A673 (cell line): ENCODE results near the gene INSYN1. TPM values are rescaled to one million over a fixed set of nuclear protein-coding genes. Genes with fewer than 3 reads are reported as not detected.

Experiments
- BruUV-seq: library from RNA; stranded (reverse); fragments of 400-500 nt; replicated peaks from 2 replicates; lab custom pipeline; 2021; lab: Mats Ljungman, UMichigan
- CTCF ChIA-PET: fragments of 300-600 bp; sonication (Branson Sonifier 250); formaldehyde crosslinking; loops from one replicate; lab custom pipeline; 2022; ENCODE audit warnings: antibody characterized with exemption; lab: Charles Lee
- POLR2A ChIA-PET: fragments of 300-600 bp; sonication (Branson Sonifier 250); formaldehyde crosslinking; loops from one replicate; lab custom pipeline; 2022; ENCODE audit warnings: antibody characterized with exemption; ENCODE audit not compliant: low non-redundant PET; lab: Charles Lee
- DNase-seq: peaks from one replicate; pipeline ENCODE4 v3.0.0-alpha.2; 2015; ENCODE audit warnings: low spot score
- H3K27ac ChIP-seq: fragments of 200-600 bp; sonication (generic); 2 replicates; pipeline ENCODE4 v1.5.1; 2016; ENCODE audit warnings: mixed run types, low read depth, mild to moderate bottlenecking, mixed read lengths, antibody characterized with exemption, low read length; ENCODE audit not compliant: poor library complexity, severe bottlenecking
- H3K27me3 ChIP-seq: fragments of 200-600 bp; sonication (generic); replicated peaks from 2 replicates; pipeline ENCODE4 v1.6.1; 2017; ENCODE audit warnings: mixed run types, low read depth, mild to moderate bottlenecking, mixed read lengths, antibody characterized with exemption, low read length; ENCODE audit not compliant: insufficient read depth, poor library complexity
- H3K36me3 ChIP-seq: fragments of 200-600 bp; sonication (generic); 2 replicates; pipeline ENCODE4 v1.6.1; 2016; ENCODE audit warnings: mixed run types, mild to moderate bottlenecking, mixed read lengths, antibody characterized with exemption, low read length; ENCODE audit not compliant: insufficient read depth, poor library complexity, severe bottlenecking
- H3K4me1 ChIP-seq: fragments of 200-600 bp; sonication (generic); 2 replicates; pipeline ENCODE4 v1.6.1; 2017; ENCODE audit warnings: mixed run types, mild to moderate bottlenecking, mixed read lengths, antibody characterized with exemption, low read length; ENCODE audit not compliant: insufficient read depth, poor library complexity, severe bottlenecking
- H3K4me3 ChIP-seq: fragments of 200-600 bp; sonication (generic); 2 replicates; pipeline ENCODE4 v1.5.1; 2016; ENCODE audit warnings: low read depth, mixed run types, mild to moderate bottlenecking, mixed read lengths, low read length; ENCODE audit not compliant: poor library complexity, severe bottlenecking
- H3K9me3 ChIP-seq: fragments of 200-600 bp; sonication (generic); 2 replicates; pipeline ENCODE4 v1.6.1; 2016; ENCODE audit warnings: mixed run types, low read depth, mild to moderate bottlenecking, mixed read lengths, antibody characterized with exemption, low read length; ENCODE audit not compliant: poor library complexity, severe bottlenecking
- EZH2 ChIP-seq: fragments of 200-600 bp; sonication (generic); IDR thresholded peaks from 2 replicates; pipeline ENCODE4 v1.6.1; 2017; ENCODE audit warnings: borderline replicate concordance, low read depth, mild to moderate bottlenecking, mixed read lengths, antibody characterized with exemption, low read length; ENCODE audit not compliant: poor library complexity, severe bottlenecking
- intact Hi-C: fragments of 100-400 bp; cut with micrococcal nuclease; formaldehyde crosslinking; loops from one replicate; pipeline ENCODE4 v1.10.0; 2022; ENCODE audit not compliant: unreplicated experiment
- total RNA-seq: library from RNA; stranded (reverse); gene quantifications from 2 replicates; pipeline ENCODE4 v1.2.3, GENCODE V29; 2021
- TF ChIP-seq, protein P1 (sequence below): fragments of 300-800, 200-600 bp; sonication (generic); conservative IDR thresholded peaks from 2 replicates; pipeline ENCODE4 v1.5.1; 2017; ENCODE audit warnings: low read depth, mild to moderate bottlenecking, antibody characterized with exemption, low read length, moderate library complexity, mixed read lengths

INSYN1 gene
- total RNA-seq, 1 experiment from 2014 or later: 0.54 TPM

DNA sequence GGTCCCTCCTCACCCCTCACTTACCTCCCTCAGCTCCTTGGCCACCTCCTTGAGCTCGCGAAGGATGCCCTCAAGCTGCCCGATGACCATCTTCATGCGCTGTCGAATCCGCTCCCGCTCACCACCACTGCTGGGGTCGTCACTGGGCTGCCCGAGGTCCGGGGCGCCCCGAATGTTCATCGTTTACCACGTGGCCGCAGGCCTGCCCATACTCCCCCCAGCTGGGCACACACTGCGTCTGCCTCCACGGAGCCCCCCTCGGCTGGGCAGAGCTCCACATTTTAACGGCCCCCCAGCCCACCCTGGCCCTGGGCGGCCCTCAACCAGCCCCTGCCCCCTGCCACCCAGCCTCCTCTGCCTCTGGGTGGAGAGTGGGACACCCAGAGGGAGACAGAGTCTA, 2.2 kb downstream of the INSYN1 start:
- Histone ChIP-seq H3K4me3 (no peak overlapping the region), H3K9me3 (no peaks in the 10 kb centered on the region), H3K36me3 (no peaks in the 10 kb centered on the region), H3K4me1 (no peaks in the 10 kb centered on the region), H3K27ac (no peak overlapping the region), H3K27me3 (peaks cover 9% of the 10 kb centered on the region)
- no TSS peak for BruUV-seq
- no peak for DNase-seq
- TF ChIP-seq, protein P1, sequence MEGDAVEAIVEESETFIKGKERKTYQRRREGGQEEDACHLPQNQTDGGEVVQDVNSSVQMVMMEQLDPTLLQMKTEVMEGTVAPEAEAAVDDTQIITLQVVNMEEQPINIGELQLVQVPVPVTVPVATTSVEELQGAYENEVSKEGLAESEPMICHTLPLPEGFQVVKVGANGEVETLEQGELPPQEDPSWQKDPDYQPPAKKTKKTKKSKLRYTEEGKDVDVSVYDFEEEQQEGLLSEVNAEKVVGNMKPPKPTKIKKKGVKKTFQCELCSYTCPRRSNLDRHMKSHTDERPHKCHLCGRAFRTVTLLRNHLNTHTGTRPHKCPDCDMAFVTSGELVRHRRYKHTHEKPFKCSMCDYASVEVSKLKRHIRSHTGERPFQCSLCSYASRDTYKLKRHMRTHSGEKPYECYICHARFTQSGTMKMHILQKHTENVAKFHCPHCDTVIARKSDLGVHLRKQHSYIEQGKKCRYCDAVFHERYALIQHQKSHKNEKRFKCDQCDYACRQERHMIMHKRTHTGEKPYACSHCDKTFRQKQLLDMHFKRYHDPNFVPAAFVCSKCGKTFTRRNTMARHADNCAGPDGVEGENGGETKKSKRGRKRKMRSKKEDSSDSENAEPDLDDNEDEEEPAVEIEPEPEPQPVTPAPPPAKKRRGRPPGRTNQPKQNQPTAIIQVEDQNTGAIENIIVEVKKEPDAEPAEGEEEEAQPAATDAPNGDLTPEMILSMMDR: no peak
- TF ChIP-seq EZH2: no peak
- CTCF ChIA-PET: interaction anchor here (0.9 kb wide), 1 partner anchor 56 kb away, joined by 3 read pairs; no protein-coding TSS in a partner anchor
- intact Hi-C loops: no loop called here
- POLR2A ChIA-PET: no interaction called here

DNA sequence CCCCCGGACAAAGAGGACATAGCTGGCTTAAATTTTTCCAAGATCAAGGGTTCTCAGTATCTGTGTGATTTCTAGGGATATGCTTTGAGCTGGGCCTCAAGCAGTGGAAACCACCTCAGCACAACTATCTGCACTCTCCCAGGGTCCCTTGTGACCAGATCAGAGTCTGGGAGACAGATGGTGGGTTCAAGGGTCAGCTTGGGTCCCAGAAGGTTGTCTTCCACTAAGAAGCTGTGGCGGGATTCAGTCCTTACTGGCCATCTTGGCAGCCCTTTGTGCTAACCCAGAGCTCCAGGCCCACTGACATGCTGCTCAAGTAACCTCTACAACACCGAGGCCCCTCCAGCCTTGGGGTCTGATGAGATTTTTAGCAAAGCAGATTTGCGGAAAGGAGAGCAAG, 2.7 kb downstream of the INSYN1 start:
- Histone ChIP-seq H3K27me3 (peaks cover 9% of the 10 kb centered on the region), H3K4me1 (no peaks in the 10 kb centered on the region), H3K9me3 (no peaks in the 10 kb centered on the region), H3K4me3 (no peak overlapping the region), H3K27ac (no peak overlapping the region), H3K36me3 (no peaks in the 10 kb centered on the region)
- DNase-seq: no peak
- ChIA-PET CTCF (interaction anchor here (0.9 kb wide), 1 partner anchor 56 kb away, joined by 3 read pairs; no protein-coding TSS in a partner anchor), POLR2A (no interaction called here)
- intact Hi-C loops: no loop called here
- TF ChIP-seq, protein P1: no peak
- TF ChIP-seq EZH2: no peak
- BruUV-seq: no TSS peak

DNA sequence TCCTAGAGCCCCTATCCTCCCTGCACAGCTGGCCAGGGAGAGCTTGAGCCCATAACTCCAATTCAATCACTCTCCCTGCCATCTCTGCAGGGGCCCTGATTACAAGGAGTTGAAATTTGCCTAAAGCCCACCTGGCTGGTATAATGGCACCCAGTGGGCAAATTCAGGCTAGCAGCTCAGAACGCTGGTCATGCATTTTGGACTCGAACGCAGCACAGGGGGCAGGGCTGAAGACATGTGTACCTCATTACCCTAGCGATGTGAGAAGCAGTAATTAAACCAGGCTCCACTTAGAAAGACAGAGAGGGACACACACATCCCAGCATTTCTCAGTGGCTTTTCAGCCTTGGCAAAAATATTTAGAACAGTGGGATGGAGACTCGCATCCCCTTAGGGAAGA, 3.2 kb downstream of the INSYN1 start:
- Histone ChIP-seq H3K27me3 (peaks cover 9% of the 10 kb centered on the region), H3K9me3 (no peaks in the 10 kb centered on the region), H3K4me1 (no peaks in the 10 kb centered on the region), H3K4me3 (no peak overlapping the region), H3K27ac (no peak overlapping the region), H3K36me3 (no peaks in the 10 kb centered on the region)
- no peak for DNase-seq
- BruUV-seq: no TSS peak
- ChIA-PET POLR2A (no interaction called here), CTCF (interaction anchor here (0.9 kb wide), 1 partner anchor 57 kb away, joined by 3 read pairs; no protein-coding TSS in a partner anchor)
- TF ChIP-seq, protein P1: no peak
- TF ChIP-seq EZH2: no peak
- intact Hi-C loops: no loop called here
